HepG2 (cell line): ENCODE results near the gene SLC9A4. TPM values are rescaled to one million over a fixed set of nuclear protein-coding genes. Genes with fewer than 3 reads are reported as not detected.

Experiments
- ATAC-seq: fragments of 200-7000 bp; cut with Tn5 transposase; 3 replicates; pipeline ENCODE4 v1.9.1; 2020; ENCODE audit warnings: mild to moderate bottlenecking, moderate library complexity
- BruUV-seq: library from RNA; stranded (reverse); fragments of 400-500 nt; replicated peaks from 2 replicates; lab custom pipeline; 2021; lab: Mats Ljungman, UMichigan
- CTCF ChIA-PET: fragments of 300-600 bp; formaldehyde crosslinking; extraction: SDS; loops from one replicate; lab custom pipeline; 2021; ENCODE audit warnings: low total read pairs, inconsistent platforms, low intra/inter-chr PET ratio; lab: Yijun Ruan, JAX
- POLR2A ChIA-PET: fragments of 350-600 bp; sonication (Branson Sonifier 250); formaldehyde crosslinking; loops from one replicate; lab custom pipeline; 2020; ENCODE audit warnings: antibody characterized with exemption, inconsistent platforms; lab: Yijun Ruan, JAX
- DNase-seq: peaks from one replicate; pipeline ENCODE4 v3.0.0-alpha.2; 2015; ENCODE audit warnings: low spot score
- FAIRE-seq: peaks from 3 replicates; lab custom pipeline; 2011; peaks lifted over from hg19 to GRCh38; lab: Jason Lieb, UNC
- H2AFZ ChIP-seq: one replicate; pipeline ENCODE4 v1.6.1; 2011; ENCODE audit warnings: low read length, inconsistent platforms
- H3K27ac ChIP-seq: fragments of 300-600 bp; 3 replicates; pipeline ENCODE4 v1.8.0; 2011; ENCODE audit warnings: mixed run types, mild to moderate bottlenecking, mixed read lengths, low read length, inconsistent platforms; ENCODE audit not compliant: insufficient read depth; ENCODE audit errors: extremely low read length
- H3K27me3 ChIP-seq, 2 experiments: fragments of 200-600 bp in 1 of 2; 2 replicates in 1 of 2; 3 replicates in 1 of 2; pipeline versions ENCODE4 v1.6.0 to v1.8.0; 2011; ENCODE audit warnings: low read length in 2 of 2, mild to moderate bottlenecking in 2 of 2, moderate library complexity in 2 of 2, inconsistent platforms in 1 of 2; ENCODE audit not compliant: insufficient read depth in 2 of 2, control insufficient read depth in 1 of 2
- H3K36me3 ChIP-seq, 2 experiments: fragments of 200-600 bp in 1 of 2; replicated peaks in 1 of 2; 2 replicates in 1 of 2; 3 replicates in 1 of 2; pipeline versions ENCODE4 v1.5.1 to v1.8.0; 2011; ENCODE audit warnings: low read length in 2 of 2, inconsistent platforms in 1 of 2; ENCODE audit not compliant: insufficient read depth in 2 of 2, control insufficient read depth in 1 of 2
- H3K4me1 ChIP-seq: 2 replicates; pipeline ENCODE4 v1.5.1; 2012; ENCODE audit warnings: low read length, inconsistent platforms; ENCODE audit not compliant: insufficient read depth
- H3K4me2 ChIP-seq: 2 replicates; pipeline ENCODE4 v1.6.0; 2011; ENCODE audit warnings: low read depth, low read length, inconsistent platforms
- H3K4me3 ChIP-seq, 3 experiments: fragments of 200-600 bp in 1 of 3; sonication (generic), shearing (Covaris generic) in 1 of 3; replicated peaks in 1 of 3; 2 replicates each; pipeline ENCODE4 v1.5.1; 2011 to 2016; ENCODE audit warnings: low read length in 3 of 3, inconsistent platforms in 2 of 3, low read depth in 2 of 3, mild to moderate bottlenecking in 2 of 3, control low read depth in 1 of 3, mixed read lengths in 1 of 3; ENCODE audit not compliant: insufficient read depth in 1 of 3
- H3K79me2 ChIP-seq: one replicate; pipeline ENCODE4 v1.6.1; 2011; ENCODE audit warnings: low read length, inconsistent platforms; ENCODE audit not compliant: insufficient read depth
- H3K9ac ChIP-seq: 2 replicates; pipeline ENCODE4 v1.6.0; 2011; ENCODE audit warnings: mild to moderate bottlenecking, low read depth, low read length, inconsistent platforms; ENCODE audit not compliant: insufficient read depth
- H3K9me3 ChIP-seq: 2 replicates; pipeline ENCODE4 v1.5.1; 2012; ENCODE audit warnings: mild to moderate bottlenecking, low read length
- H4K20me1 ChIP-seq: 2 replicates; pipeline ENCODE4 v1.6.0; 2011; ENCODE audit warnings: inconsistent platforms, mild to moderate bottlenecking, low read length, moderate library complexity; ENCODE audit not compliant: insufficient read depth
- CENPT ChIP-seq: sonication (generic); formaldehyde crosslinking; IDR thresholded peaks from 2 replicates; pipeline ENCODE4 v1.8.0; 2022; ENCODE audit warnings: low read depth, mild to moderate bottlenecking, moderate library complexity, missing genetic modification reagents
- CREM ChIP-seq, 2 experiments: sonication (generic) in 1 of 2; formaldehyde crosslinking in 1 of 2; IDR thresholded peaks; 2 replicates each; pipeline versions ENCODE4 v1.4.0 to v1.6.1; 2016 to 2020; ENCODE audit warnings: antibody characterized with exemption in 1 of 2, mild to moderate bottlenecking in 1 of 2, missing genetic modification reagents in 1 of 2
- KDM2A ChIP-seq: sonication (generic); formaldehyde crosslinking; IDR thresholded peaks from 2 replicates; pipeline ENCODE4 v1.4.0; 2020; ENCODE audit warnings: low read depth, missing genetic modification reagents, borderline replicate concordance
- RARG ChIP-seq: sonication (generic); formaldehyde crosslinking; IDR thresholded peaks from 2 replicates; pipeline ENCODE4 v1.4.0; 2020; ENCODE audit warnings: low read depth, mild to moderate bottlenecking, missing genetic modification reagents
- SMARCE1 ChIP-seq: fragments of 450-650 bp; IDR thresholded peaks from 2 replicates; pipeline ENCODE4 v1.6.1; 2017; ENCODE audit warnings: borderline replicate concordance
- YEATS2 ChIP-seq: sonication (generic); formaldehyde crosslinking; IDR thresholded peaks from 2 replicates; pipeline ENCODE4 v1.4.0; 2020; ENCODE audit warnings: missing genetic modification reagents, borderline replicate concordance
- YEATS4 ChIP-seq: sonication (generic); formaldehyde crosslinking; IDR thresholded peaks from 2 replicates; pipeline ENCODE4 v1.4.0; 2020; ENCODE audit warnings: missing genetic modification reagents, borderline replicate concordance
- ZNF264 ChIP-seq: sonication (generic); formaldehyde crosslinking; IDR thresholded peaks from 2 replicates; pipeline ENCODE4 v1.4.0; 2020; ENCODE audit warnings: missing genetic modification reagents
- ZNF724P ChIP-seq: sonication (generic); formaldehyde crosslinking; IDR thresholded peaks from 2 replicates; pipeline ENCODE4 v1.8.0; 2022; ENCODE audit warnings: missing genetic modification reagents, borderline replicate concordance
- ZNF841 ChIP-seq: sonication (generic); formaldehyde crosslinking; IDR thresholded peaks from 2 replicates; pipeline ENCODE4 v1.8.1; 2023; ENCODE audit warnings: missing genetic modification reagents, borderline replicate concordance
- WGBS: methylation state at CpG from one replicate; pipeline ENCODE4 v1.1.6; 2017; ENCODE audit warnings: low lambda C conversion rate; 5-methylcytosine and 5-hydroxymethylcytosine counted together
- in situ Hi-C: cut with HindIII; loops from 2 replicates; pipeline ENCODE4 v1.10.0; 2017; ENCODE audit warnings: low pct_unique_long_range_greater_than_20kb; ENCODE audit not compliant: extremely low pct_ligation_motif_present
- intact Hi-C: fragments of 100-400 bp; cut with micrococcal nuclease; formaldehyde crosslinking; loops from one replicate; pipeline ENCODE4 v1.10.0; 2022; ENCODE audit not compliant: unreplicated experiment
- polyA plus RNA-seq, 8 experiments: library from polyadenylated mRNA; depleted of rRNA in 3 of 8; stranded (reverse) in 7 of 8; unstranded in 1 of 8; fragments of >200 nt; fragmentation: Illumina TruSeq in 4 of 8; extraction: Trizol in 4 of 8; gene quantifications; 2 replicates each; pipeline versions ENCODE4 v1.2.1 to v1.2.3, GENCODE V29; 2011 to 2016; ENCODE audit warnings: low read depth in 4 of 8, missing spikeins in 1 of 8, mixed read lengths in 1 of 8; ENCODE audit not compliant: insufficient read depth in 1 of 8
- total RNA-seq, 5 experiments: library from RNA; depleted of rRNA; stranded (reverse); fragments of >200 nt; fragmentation: Illumina TruSeq; extraction: Trizol; gene quantifications; 2 replicates each; pipeline ENCODE4 v1.2.3, GENCODE V29; 2016; ENCODE audit warnings: low read depth in 1 of 5
- TF ChIP-seq, protein P1 (sequence below), 2 experiments: sonication (generic) in 1 of 2; formaldehyde crosslinking in 1 of 2; IDR thresholded peaks; 2 replicates each; pipeline versions ENCODE4 v1.5.1 to v1.6.1; 2011 to 2020; ENCODE audit warnings: borderline replicate concordance in 1 of 2, low read depth in 1 of 2, low read length in 1 of 2, mild to moderate bottlenecking in 1 of 2, missing genetic modification reagents in 1 of 2, moderate library complexity in 1 of 2
- TF ChIP-seq, protein P2 (sequence below): sonication (generic); formaldehyde crosslinking; conservative IDR thresholded peaks from 2 replicates; pipeline ENCODE4 v1.4.0; 2020; ENCODE audit warnings: missing genetic modification reagents
- TF ChIP-seq, protein P3 (sequence below): sonication (generic); formaldehyde crosslinking; IDR thresholded peaks from 2 replicates; pipeline ENCODE4 v1.5.0; 2020; ENCODE audit warnings: mild to moderate bottlenecking, missing genetic modification reagents
- TF ChIP-seq, protein P4 (sequence below): sonication (generic); formaldehyde crosslinking; IDR thresholded peaks from 2 replicates; pipeline ENCODE4 v1.5.1; 2020; ENCODE audit warnings: missing genetic modification reagents, mild to moderate bottlenecking, borderline replicate concordance

The SLC9A4 gene
- total and polyA plus RNA-seq, 2 of the 13 experiments (the other 11 are each of a cell fraction or from before 2014, with no cell fraction given): not detected

DNA sequence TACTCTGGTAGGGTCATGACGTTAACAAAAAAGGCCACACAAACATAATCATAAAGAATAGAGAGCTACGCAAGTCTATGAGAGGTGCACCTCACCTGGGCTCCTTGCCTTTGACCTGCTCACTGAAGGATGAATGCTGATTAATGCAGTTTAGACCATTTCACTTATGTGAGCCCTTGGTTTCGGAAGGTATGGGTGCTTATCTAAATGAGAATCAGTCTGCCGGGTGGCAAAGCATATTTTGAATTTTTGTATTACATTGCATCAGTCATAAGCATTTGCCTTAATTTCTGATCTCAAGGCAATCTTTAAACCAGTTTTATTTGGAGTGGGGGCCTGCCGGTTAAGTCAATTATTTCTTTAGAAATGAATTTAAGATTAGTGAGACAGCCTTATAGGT lies 42.8 kb downstream of the SLC9A4 start:
- WGBS: 54% methylated on average over 5 of the region's 5 CpGs
- Histone ChIP-seq H3K27me3 (0 out of 5 replicates have a peak, but pooled peaks cover 0 to 6% of the 10 kb centered on the region in 2 experiments), H3K4me1 (peaks cover 7% of the 10 kb centered on the region; the same call in 1 of the 2 replicates), H3K4me2 (no peak overlapping the region), H3K27ac (no peak overlapping the region), H3K79me2 (no peaks in the 10 kb centered on the region), H3K9ac (no peak overlapping the region), H3K4me3 (no peak overlapping the region), H4K20me1 (no peaks in the 10 kb centered on the region), H2AFZ (no peak overlapping the region), H3K36me3 (no peaks in the 10 kb centered on the region), H3K9me3 (no peaks in the 10 kb centered on the region)
- no TSS peak for BruUV-seq
- FAIRE-seq: no peak
- CTCF ChIA-PET: no interaction called here
- in situ Hi-C loops: no loop called here
- DNase-seq: no peak
- POLR2A ChIA-PET: no interaction called here
- no peak for ATAC-seq
- intact Hi-C loops: no loop called here
- TF ChIP-seq CREM (IDR thresholded peaks at IDR 0.05) (no peak), CREM (CRISPR knock-in tag; IDR thresholded peaks at IDR 0.05) (no peak), YEATS2 (CRISPR knock-in tag) (no peak), KDM2A (CRISPR knock-in tag) (no peak), ZNF264 (CRISPR knock-in tag) (no peak), RARG (CRISPR knock-in tag) (no peak), CENPT (CRISPR knock-in tag) (no peak), ZNF724P (CRISPR knock-in tag) (no peak), ZNF841 (CRISPR knock-in tag) (no peak), SMARCE1 (no peak), YEATS4 (no peak)
- TF ChIP-seq, protein P1, sequence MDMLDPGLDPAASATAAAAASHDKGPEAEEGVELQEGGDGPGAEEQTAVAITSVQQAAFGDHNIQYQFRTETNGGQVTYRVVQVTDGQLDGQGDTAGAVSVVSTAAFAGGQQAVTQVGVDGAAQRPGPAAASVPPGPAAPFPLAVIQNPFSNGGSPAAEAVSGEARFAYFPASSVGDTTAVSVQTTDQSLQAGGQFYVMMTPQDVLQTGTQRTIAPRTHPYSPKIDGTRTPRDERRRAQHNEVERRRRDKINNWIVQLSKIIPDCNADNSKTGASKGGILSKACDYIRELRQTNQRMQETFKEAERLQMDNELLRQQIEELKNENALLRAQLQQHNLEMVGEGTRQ (IDR thresholded peaks at IDR 0.05; ENCODE audit: low read depth, low read length): no peak
- TF ChIP-seq, protein P1 (CRISPR knock-in tag; IDR thresholded peaks at IDR 0.05; ENCODE audit: borderline replicate concordance): no peak
- TF ChIP-seq, protein P2, sequence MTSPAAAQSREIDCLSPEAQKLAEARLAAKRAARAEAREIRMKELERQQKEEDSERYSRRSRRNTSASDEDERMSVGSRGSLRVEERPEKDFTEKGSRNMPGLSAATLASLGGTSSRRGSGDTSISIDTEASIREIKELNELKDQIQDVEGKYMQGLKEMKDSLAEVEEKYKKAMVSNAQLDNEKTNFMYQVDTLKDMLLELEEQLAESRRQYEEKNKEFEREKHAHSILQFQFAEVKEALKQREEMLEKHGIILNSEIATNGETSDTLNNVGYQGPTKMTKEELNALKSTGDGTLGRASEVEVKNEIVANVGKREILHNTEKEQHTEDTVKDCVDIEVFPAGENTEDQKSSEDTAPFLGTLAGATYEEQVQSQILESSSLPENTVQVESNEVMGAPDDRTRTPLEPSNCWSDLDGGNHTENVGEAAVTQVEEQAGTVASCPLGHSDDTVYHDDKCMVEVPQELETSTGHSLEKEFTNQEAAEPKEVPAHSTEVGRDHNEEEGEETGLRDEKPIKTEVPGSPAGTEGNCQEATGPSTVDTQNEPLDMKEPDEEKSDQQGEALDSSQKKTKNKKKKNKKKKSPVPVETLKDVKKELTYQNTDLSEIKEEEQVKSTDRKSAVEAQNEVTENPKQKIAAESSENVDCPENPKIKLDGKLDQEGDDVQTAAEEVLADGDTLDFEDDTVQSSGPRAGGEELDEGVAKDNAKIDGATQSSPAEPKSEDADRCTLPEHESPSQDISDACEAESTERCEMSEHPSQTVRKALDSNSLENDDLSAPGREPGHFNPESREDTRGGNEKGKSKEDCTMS (CRISPR knock-in tag): no peak
- TF ChIP-seq, protein P3, sequence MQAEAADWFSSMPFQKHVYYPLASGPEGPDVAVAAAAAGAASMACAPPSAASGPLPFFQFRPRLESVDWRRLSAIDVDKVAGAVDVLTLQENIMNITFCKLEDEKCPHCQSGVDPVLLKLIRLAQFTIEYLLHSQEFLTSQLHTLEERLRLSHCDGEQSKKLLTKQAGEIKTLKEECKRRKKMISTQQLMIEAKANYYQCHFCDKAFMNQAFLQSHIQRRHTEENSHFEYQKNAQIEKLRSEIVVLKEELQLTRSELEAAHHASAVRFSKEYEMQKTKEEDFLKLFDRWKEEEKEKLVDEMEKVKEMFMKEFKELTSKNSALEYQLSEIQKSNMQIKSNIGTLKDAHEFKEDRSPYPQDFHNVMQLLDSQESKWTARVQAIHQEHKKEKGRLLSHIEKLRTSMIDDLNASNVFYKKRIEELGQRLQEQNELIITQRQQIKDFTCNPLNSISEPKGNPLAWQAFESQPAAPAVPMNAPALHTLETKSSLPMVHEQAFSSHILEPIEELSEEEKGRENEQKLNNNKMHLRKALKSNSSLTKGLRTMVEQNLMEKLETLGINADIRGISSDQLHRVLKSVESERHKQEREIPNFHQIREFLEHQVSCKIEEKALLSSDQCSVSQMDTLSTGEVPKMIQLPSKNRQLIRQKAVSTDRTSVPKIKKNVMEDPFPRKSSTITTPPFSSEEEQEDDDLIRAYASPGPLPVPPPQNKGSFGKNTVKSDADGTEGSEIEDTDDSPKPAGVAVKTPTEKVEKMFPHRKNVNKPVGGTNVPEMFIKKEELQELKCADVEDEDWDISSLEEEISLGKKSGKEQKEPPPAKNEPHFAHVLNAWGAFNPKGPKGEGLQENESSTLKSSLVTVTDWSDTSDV: no peak
- TF ChIP-seq, protein P4, sequence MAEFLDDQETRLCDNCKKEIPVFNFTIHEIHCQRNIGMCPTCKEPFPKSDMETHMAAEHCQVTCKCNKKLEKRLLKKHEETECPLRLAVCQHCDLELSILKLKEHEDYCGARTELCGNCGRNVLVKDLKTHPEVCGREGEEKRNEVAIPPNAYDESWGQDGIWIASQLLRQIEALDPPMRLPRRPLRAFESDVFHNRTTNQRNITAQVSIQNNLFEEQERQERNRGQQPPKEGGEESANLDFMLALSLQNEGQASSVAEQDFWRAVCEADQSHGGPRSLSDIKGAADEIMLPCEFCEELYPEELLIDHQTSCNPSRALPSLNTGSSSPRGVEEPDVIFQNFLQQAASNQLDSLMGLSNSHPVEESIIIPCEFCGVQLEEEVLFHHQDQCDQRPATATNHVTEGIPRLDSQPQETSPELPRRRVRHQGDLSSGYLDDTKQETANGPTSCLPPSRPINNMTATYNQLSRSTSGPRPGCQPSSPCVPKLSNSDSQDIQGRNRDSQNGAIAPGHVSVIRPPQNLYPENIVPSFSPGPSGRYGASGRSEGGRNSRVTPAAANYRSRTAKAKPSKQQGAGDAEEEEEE (CRISPR knock-in tag): no peak
